Kidney (tissue), 14 donors: ENCODE data around the gene ORAI1. TPM values are rescaled to one million over a fixed set of nuclear protein-coding genes. Genes with fewer than 3 reads are reported as not detected.

Experiments used
- DNase-seq, 5 donors: peaks; one replicate each; pipeline ENCODE4 v3.0.0-alpha.2; 2013 to 2020
- FAIRE-seq: peaks from 2 replicates; lab custom pipeline; 2012; peaks lifted over from hg19 to GRCh38; lab: Jason Lieb, UNC
- H3K27ac ChIP-seq, 2 donors: one replicate each; pipeline ENCODE4 v1.7.0; 2013; ENCODE audit warnings: low read depth in 2 of 2, low read length in 2 of 2, inconsistent platforms in 1 of 2
- H3K27me3 ChIP-seq: one replicate; pipeline ENCODE4 v1.7.1; 2013; ENCODE audit warnings: low read length, inconsistent platforms; ENCODE audit not compliant: control insufficient read depth, insufficient read depth
- H3K36me3 ChIP-seq, 3 donors: one replicate each; pipeline versions ENCODE4 v1.7.0 to v1.7.1; 2013; ENCODE audit warnings: low read length in 3 of 3, control low read depth in 1 of 3, inconsistent platforms in 1 of 3; ENCODE audit not compliant: insufficient read depth in 3 of 3, control insufficient read depth in 2 of 3
- H3K4me1 ChIP-seq, 3 donors: one replicate each; pipeline versions ENCODE4 v1.7.0 to v1.7.1; 2013; ENCODE audit warnings: low read length in 3 of 3, inconsistent platforms in 1 of 3, low read depth in 1 of 3; ENCODE audit not compliant: control insufficient read depth in 2 of 3, insufficient read depth in 2 of 3
- H3K4me3 ChIP-seq, 3 donors: one replicate each; pipeline versions ENCODE4 v1.7.0 to v1.8.1; 2013; ENCODE audit warnings: low read length in 3 of 3, control low read depth in 1 of 3, inconsistent platforms in 1 of 3
- H3K9ac ChIP-seq, 3 donors: one replicate each; pipeline versions ENCODE4 v1.7.0 to v1.7.1; 2013; ENCODE audit warnings: low read length in 3 of 3, control low read depth in 1 of 3, inconsistent platforms in 1 of 3
- H3K9me3 ChIP-seq, 3 donors: one replicate each; pipeline versions ENCODE4 v1.7.0 to v1.7.1; 2013; ENCODE audit warnings: low read length in 3 of 3, control low read depth in 1 of 3, inconsistent platforms in 1 of 3; ENCODE audit not compliant: control insufficient read depth in 2 of 3, insufficient read depth in 1 of 3
- CTCF ChIP-seq: IDR thresholded peaks from 3 replicates; pipeline ENCODE4 v1.5.1; 2012; ENCODE audit warnings: mild to moderate bottlenecking, moderate library complexity, borderline replicate concordance; ENCODE audit not compliant: insufficient read depth; ENCODE audit errors: extremely low read depth
- intact Hi-C: fragments of 100-400 bp; cut with DNase I; formaldehyde crosslinking; loops from one replicate; pipeline ENCODE4 v1.11.1; 2022
- polyA plus RNA-seq: library from polyadenylated mRNA; stranded (reverse); fragments of 350-450 nt; fragmentation: Illumina TruSeq; extraction: RNeasy Lipid Tissue Mini Kit (QIAGEN cat#74804); gene quantifications from one replicate; pipeline ENCODE4 v1.2.3, GENCODE V29; 2014; ENCODE audit warnings: low read depth, low replicate concordance; ENCODE audit not compliant: insufficient read depth
- total RNA-seq: library from RNA; stranded (reverse); fragmentation: NEBNext Ultra II Directional; extraction: Animal tissue kit (Norgen Biotek cat#: 25700); gene quantifications from one replicate; pipeline ENCODE4 v1.2.1, GENCODE V29; 2021
- donor health status: control.
- donor health status: control.
- donor health status: control.
- donor health status: control.
- donor health status: control.
- donor health status: DM: yes; HTN: yes; CAD: no.
- donor health status: Normal renal cell carcinoma (clear cell type).

ORAI1 gene
- total and polyA plus RNA-seq, 2 donors from 2014 or later = 16.5 to 18.2 TPM

GRCh38 chr12:121592320-121592719 lies 34.0 kb upstream of the ORAI1 start:
- H3K27ac ChIP-seq = no peak overlapping the region
- peaks cover 0 to 5% (median 3%) of the 10 kb centered on the region in 3 donors for H3K4me1 ChIP-seq
- H3K36me3 ChIP-seq = no peaks in the 10 kb centered on the region
- DNase-seq (no peak), FAIRE-seq (no peak)
- intact Hi-C loops = no loop called here
- H3K27me3 ChIP-seq = no peaks in the 10 kb centered on the region
- H3K4me3 ChIP-seq = no peak overlapping the region
- no peaks in the 10 kb centered on the region for H3K9me3 ChIP-seq
- H3K9ac ChIP-seq = no peak overlapping the region
- no peak for TF ChIP-seq CTCF

GRCh38 chr12:121595520-121595919 lies 30.8 kb upstream of the ORAI1 start:
- intact Hi-C loops = no loop called here
- H3K27ac ChIP-seq = no peak overlapping the region
- no peaks in the 10 kb centered on the region for H3K36me3 ChIP-seq
- FAIRE-seq = no peak
- H3K9me3 ChIP-seq = no peaks in the 10 kb centered on the region
- H3K27me3 ChIP-seq = no peaks in the 10 kb centered on the region
- TF ChIP-seq CTCF = no peak
- H3K4me1 ChIP-seq = peaks cover 0 to 3% (median 2%) of the 10 kb centered on the region in 3 donors
- DNase-seq = no peak
- H3K4me3 ChIP-seq = no peak overlapping the region
- no peak overlapping the region for H3K9ac ChIP-seq

GRCh38 chr12:121596526-121596925 lies 29.8 kb upstream of the ORAI1 start:
- no peaks in the 10 kb centered on the region for H3K27me3 ChIP-seq
- no peaks in the 10 kb centered on the region for H3K4me1 ChIP-seq
- no peak overlapping the region for H3K27ac ChIP-seq
- no peak overlapping the region for H3K9ac ChIP-seq
- no peak for FAIRE-seq
- intact Hi-C loops = no loop called here
- no peak for TF ChIP-seq CTCF
- no peak overlapping the region for H3K4me3 ChIP-seq
- H3K9me3 ChIP-seq = no peaks in the 10 kb centered on the region
- no peaks in the 10 kb centered on the region for H3K36me3 ChIP-seq
- DNase-seq = no peak

- H3K4me3 ChIP-seq = no peak overlapping the region
- intact Hi-C loops = no loop called here
- H3K9ac ChIP-seq = no peak overlapping the region
- H3K36me3 ChIP-seq = no peaks in the 10 kb centered on the region
- no peaks in the 10 kb centered on the region for H3K4me1 ChIP-seq
- no peaks in the 10 kb centered on the region for H3K9me3 ChIP-seq
- no peak for TF ChIP-seq CTCF
- FAIRE-seq (no peak), DNase-seq (no peak)
- no peaks in the 10 kb centered on the region for H3K27me3 ChIP-seq
- H3K27ac ChIP-seq = no peak overlapping the region
Observed at GRCh38 chr12:121600702-121601336, 25.5 kb upstream of the ORAI1 start.
